Gastroesophageal sphincter (tissue), 4 donors: ENCODE measurements around the gene CYB5R4. TPM values are rescaled to one million over a fixed set of nuclear protein-coding genes. Genes with fewer than 3 reads are reported as not detected.
A peak's percentile ranks its signal among the peaks of the same experiment; 100 is the strongest.

Experiments used
- ATAC-seq: fragments of 150-250 bp; one replicate; pipeline ENCODE4 v1.9.1; 2016; ENCODE audit warnings: mild to moderate bottlenecking, moderate library complexity
- H3K27ac ChIP-seq, 4 donors: fragments of 200-600 bp; sonication (generic) in 3 of 4; 1 replicate in 3 of 4; 2 replicates in 1 of 4; pipeline ENCODE4 v1.5.1; 2016 to 2019
- H3K27me3 ChIP-seq: fragments of 200-600 bp; sonication (generic); one replicate; pipeline ENCODE4 v1.5.1; 2019
- H3K36me3 ChIP-seq, 2 donors: fragments of 200-600 bp; sonication (generic); one replicate each; pipeline ENCODE4 v1.5.1; 2019; ENCODE audit warnings: control low read depth in 1 of 2
- H3K4me1 ChIP-seq, 3 donors: fragments of 200-600 bp; sonication (generic); 1 replicate in 2 of 3; 2 replicates in 1 of 3; pipeline ENCODE4 v1.5.1; 2016 to 2019; ENCODE audit warnings: control low read depth in 2 of 3
- H3K4me3 ChIP-seq, 2 donors: fragments of 200-600 bp; sonication (generic); one replicate each; pipeline ENCODE4 v1.5.1; 2019; ENCODE audit warnings: mild to moderate bottlenecking in 1 of 2, moderate library complexity in 1 of 2
- H3K9me3 ChIP-seq, 3 donors: fragments of 200-600 bp; sonication (generic); one replicate each; pipeline ENCODE4 v1.5.1; 2017 to 2019; ENCODE audit warnings: control low read depth in 2 of 3
- CTCF ChIP-seq, 4 experiments: fragments of 200-600 bp in 2 of 4; fragments of 450-650 bp in 2 of 4; sonication (generic) in 1 of 4; IDR thresholded peaks; one replicate each; pipeline ENCODE4 v1.5.1; 2017 to 2019; ENCODE audit warnings: antibody characterized with exemption in 4 of 4, mild to moderate bottlenecking in 2 of 4, moderate library complexity in 2 of 4
- EP300 ChIP-seq: sonication (generic); formaldehyde crosslinking; IDR thresholded peaks from one replicate; pipeline ENCODE4 v1.6.1; 2017; ENCODE audit warnings: antibody characterized with exemption, mild to moderate bottlenecking
- POLR2A ChIP-seq, 2 donors: fragments of 450-650 bp; IDR thresholded peaks; one replicate each; pipeline ENCODE4 v1.6.1; 2017; ENCODE audit warnings: antibody characterized with exemption in 2 of 2, mild to moderate bottlenecking in 2 of 2, moderate library complexity in 1 of 2
- POLR2AphosphoS5 ChIP-seq: sonication (generic); formaldehyde crosslinking; IDR thresholded peaks from one replicate; pipeline ENCODE4 v1.6.1; 2017; ENCODE audit warnings: antibody characterized with exemption
- WGBS, 2 donors: methylation state at CpG; one replicate each; pipeline ENCODE4 v1.1.5; 2018; ENCODE audit warnings: low coverage in 1 of 2; 5-methylcytosine and 5-hydroxymethylcytosine counted together
- total RNA-seq, 4 donors: library from RNA; depleted of rRNA; stranded (reverse); fragments of >200 nt; gene quantifications; one replicate each; pipeline ENCODE4 v1.1.0, GENCODE V29; 2016

Gene CYB5R4
- total RNA-seq, 4 donors from 2014 or later, result 16.0 to 32.4 (median 20.8) TPM

GRCh38 chr6:83853178-83854000 is 6.1 kb upstream of the CYB5R4 start, which contains the start of gene RIPPLY2:
TSS of gene RIPPLY2 (plus strand) at chr6:83853360. CDS start at chr6:83853417, 57 bp downstream.
- Histone ChIP-seq H3K27me3 (peaks cover 21% of the 10 kb centered on the region), H3K4me1 (peaks cover 0 to 20% (median 6%) of the 10 kb centered on the region in 3 donors), H3K36me3 (no peaks in the 10 kb centered on the region), H3K27ac (peak within 1 kb of the TSS in 2 of 4 donors; percentile 33 to 48), H3K9me3 (no peaks in the 10 kb centered on the region), H3K4me3 (peak within 1 kb of the TSS; percentile 37 to 60)
- TF ChIP-seq POLR2AphosphoS5 (no peak), POLR2A (IDR thresholded peaks at IDR 0.05) (no peak), EP300 (no peak), CTCF (IDR thresholded peaks at IDR 0.05) (no peak)
- peak; percentile 76 for ATAC-seq
- WGBS, 2 donors, result 0% methylated on average over 5 of the region's 81 CpGs; no CpG with 5 or more reads in 1 of the 2 donors

- Histone ChIP-seq H3K4me3 (peak overlapping the region; percentile 37 to 60), H3K27ac (no peak overlapping the region), H3K4me1 (peaks cover 0 to 26% (median 9%) of the 10 kb centered on the region in 3 donors), H3K9me3 (no peaks in the 10 kb centered on the region), H3K36me3 (no peaks in the 10 kb centered on the region), H3K27me3 (peaks cover 21% of the 10 kb centered on the region)
- TF ChIP-seq CTCF (IDR thresholded peaks at IDR 0.05) (no peak), EP300 (no peak), POLR2AphosphoS5 (no peak), POLR2A (IDR thresholded peaks at IDR 0.05) (no peak)
- ATAC-seq, result no peak
- 13 to 24% methylated on average over 6 of the region's 18 CpGs for WGBS, 2 donors
Measured at GRCh38 chr6:83854001-83854501, 5.4 kb upstream of the CYB5R4 start.

GRCh38 chr6:83854766-83855165 is 4.7 kb upstream of the CYB5R4 start:
- 16 to 42% methylated on average over 2 to 5 of the region's 5 CpGs for WGBS, 2 donors
- no peaks in the 10 kb centered on the region for H3K9me3 ChIP-seq
- ATAC-seq, result no peak
- H3K4me1 ChIP-seq, result peaks cover 0 to 27% (median 9%) of the 10 kb centered on the region in 3 donors
- peaks cover 21% of the 10 kb centered on the region for H3K27me3 ChIP-seq
- TF ChIP-seq POLR2A (IDR thresholded peaks at IDR 0.05) (no peak), EP300 (no peak), CTCF (IDR thresholded peaks at IDR 0.05) (no peak), POLR2AphosphoS5 (no peak)
- no peaks in the 10 kb centered on the region for H3K36me3 ChIP-seq
- H3K27ac ChIP-seq, result no peak overlapping the region
- H3K4me3 ChIP-seq, result no peak overlapping the region

GRCh38 chr6:83860359-83860755 is 868 bp downstream of the CYB5R4 start:
- Histone ChIP-seq H3K36me3 (peaks cover 0 to 10% of the 10 kb centered on the region in 2 donors), H3K9me3 (no peaks in the 10 kb centered on the region), H3K27me3 (no peaks in the 10 kb centered on the region), H3K4me3 (peak overlapping the region; percentile 56 to 69), H3K27ac (peak overlapping the region; percentile 31 to 90 (median 87)), H3K4me1 (peaks cover 0 to 30% (median 9%) of the 10 kb centered on the region in 3 donors)
- ATAC-seq, result no peak
- 22 to 32% methylated on average over 7 of the region's 7 CpGs for WGBS, 2 donors
- TF ChIP-seq POLR2A (IDR thresholded peaks at IDR 0.05) (no peak), EP300 (no peak), POLR2AphosphoS5 (no peak), CTCF (IDR thresholded peaks at IDR 0.05) (no peak)
